HT-29 (cell line): ENCODE measurements around the gene VPS26B. TPM values are rescaled to one million over a fixed set of nuclear protein-coding genes. Genes with fewer than 3 reads are reported as not detected.
"Not testable (repeated sequence)": the region's sequence is repeated elsewhere in the genome, so short reads cannot be mapped to it uniquely, and the experiment has no call there.

Experiments
- DNase-seq: peaks from one replicate; pipeline ENCODE4 v3.0.0-alpha.2; 2015; ENCODE audit warnings: low spot score
- total RNA-seq: library from RNA; depleted of rRNA; stranded (reverse); fragments of >200 nt; shearing (Covaris generic); gene quantifications from 2 replicates; pipeline ENCODE4 v1.2.3, GENCODE V29; 2014; rRNA removed

VPS26B gene
- 39.2 and 45.1 TPM in 2 replicates for total RNA-seq

DNA sequence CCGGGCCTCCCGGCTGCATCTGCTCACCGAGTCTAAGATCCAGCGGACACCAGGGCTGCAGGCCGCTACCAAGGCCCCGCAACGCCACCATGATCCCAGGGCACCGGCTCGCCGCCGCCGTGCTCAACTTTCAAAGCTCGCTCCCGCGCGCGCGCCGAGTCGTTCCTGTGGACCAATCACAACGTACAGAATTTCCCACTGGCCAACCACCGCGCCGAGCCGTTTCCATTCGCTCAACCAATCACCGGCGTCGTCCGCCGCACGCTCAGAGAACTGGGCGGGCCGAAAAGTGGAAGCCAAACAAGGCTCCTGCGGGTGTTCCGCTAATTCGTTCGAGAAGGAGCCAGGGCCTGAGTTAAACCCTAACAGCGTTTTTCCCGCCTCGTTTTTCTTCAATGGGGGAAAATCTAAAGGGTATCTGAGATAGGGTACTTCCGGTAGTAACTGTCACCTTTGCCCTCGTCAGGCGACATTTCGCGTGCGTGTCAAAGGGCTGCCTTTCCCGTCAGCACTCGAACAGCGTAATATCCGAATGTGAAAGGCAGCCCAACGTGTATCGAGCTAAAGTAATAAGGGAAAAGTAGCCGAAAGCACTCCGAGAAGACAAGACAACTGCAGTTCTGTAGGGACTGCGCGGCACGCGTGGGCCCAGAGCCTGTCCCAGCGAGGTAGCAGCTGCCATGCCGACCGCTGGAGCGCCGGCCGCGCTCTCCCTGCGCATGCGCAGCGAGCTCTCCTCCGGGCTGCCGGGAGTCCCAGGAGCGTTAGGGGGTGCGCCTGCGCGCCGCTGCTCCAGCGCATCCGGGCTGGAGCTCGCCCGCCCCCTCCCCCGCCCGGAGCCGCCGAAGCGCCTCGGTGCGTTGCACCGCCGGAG is at the start of gene VPS26B, which contains the start of gene NCAPD3:
Gene VPS26B (plus strand): TSS at position 836 of the 874 bp plus-strand sequence. CDS start 452 bp downstream, outside the sequence.
Gene NCAPD3 (minus strand): TSS at position 132 of the 874 bp plus-strand sequence. CDS start 41 bp downstream, at position 91.
- peak; percentile 99 for DNase-seq

DNA sequence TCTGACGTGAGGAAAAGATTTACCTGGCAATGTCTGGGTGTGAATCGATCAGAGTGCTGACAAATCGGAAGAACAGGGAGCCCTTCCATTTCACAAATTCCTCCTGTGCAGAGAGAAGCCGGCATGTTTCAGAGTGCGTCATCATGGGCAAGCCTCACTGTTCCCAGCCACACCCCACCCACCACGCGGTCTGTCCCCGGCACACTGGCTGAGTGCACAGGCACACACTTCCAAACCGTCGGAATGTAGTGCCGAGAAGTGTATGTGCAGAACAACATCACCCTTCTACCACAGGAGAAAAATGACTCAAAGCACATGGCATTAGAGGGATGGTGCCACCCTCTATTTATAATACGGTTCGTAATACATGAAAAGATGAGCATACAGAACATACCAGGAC is 48.2 kb upstream of the VPS26B start:
- DNase-seq = no peak

DNA sequence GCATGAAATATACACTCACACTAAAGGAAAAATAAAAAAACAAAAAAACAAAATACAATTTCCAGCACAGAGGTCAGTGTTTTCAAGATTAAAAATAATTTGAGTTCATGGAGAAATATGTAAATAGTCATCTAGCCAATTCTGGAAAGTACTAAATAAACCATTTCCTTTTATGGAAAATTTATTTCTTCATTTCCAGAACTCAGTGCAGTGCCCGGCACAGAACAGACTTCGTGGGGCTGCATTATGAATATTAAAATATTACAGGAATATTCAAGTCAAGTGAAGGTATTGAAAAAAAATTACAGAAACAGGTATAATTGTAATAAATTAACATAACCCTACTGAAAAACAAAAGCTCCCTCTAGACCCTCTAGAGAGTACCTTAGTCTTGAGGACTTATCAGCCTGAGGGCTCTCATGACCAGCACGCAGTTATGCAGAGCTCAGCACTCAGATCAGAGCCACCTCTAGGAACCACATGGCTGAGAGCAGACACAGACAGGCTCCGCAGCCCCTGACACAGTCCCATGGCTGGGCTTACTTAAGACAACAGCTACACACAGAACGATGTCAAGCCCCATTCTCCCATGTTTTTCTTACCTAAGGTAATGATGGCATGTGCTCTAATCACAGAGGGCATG is 46.3 kb upstream of the VPS26B start:
- DNase-seq = no peak

- DNase-seq = no peak
Measured at GRCh38 chr11:134181707-134182106, 42.8 kb upstream of the VPS26B start.

GRCh38 chr11:134188092-134188491 is 36.4 kb upstream of the VPS26B start:
- not testable (repeated sequence) for DNase-seq

- DNase-seq = no peak
Measured at GRCh38 chr11:134196756-134197155, 27.7 kb upstream of the VPS26B start.

- DNase-seq = no peak
Measured at GRCh38 chr11:134199531-134199930, 24.9 kb upstream of the VPS26B start.

DNA sequence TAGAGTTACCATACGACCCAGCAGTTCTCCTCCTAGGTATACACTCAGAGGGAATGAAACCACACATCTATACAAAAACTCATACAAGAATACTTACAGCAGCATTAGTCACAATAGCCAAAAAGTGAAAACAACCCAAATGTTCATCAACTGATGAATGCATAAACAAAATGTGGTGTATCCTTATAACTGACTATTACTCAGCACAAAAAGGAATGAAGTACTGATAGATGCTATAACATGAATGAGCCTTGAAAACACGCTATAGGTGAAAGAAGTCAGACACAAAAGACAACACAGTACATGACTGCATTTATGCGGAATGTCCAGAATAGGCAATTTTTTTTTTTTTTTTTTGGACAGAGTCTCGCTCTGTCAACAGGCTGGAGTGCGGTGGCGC is 23.8 kb upstream of the VPS26B start:
- no peak for DNase-seq

DNA sequence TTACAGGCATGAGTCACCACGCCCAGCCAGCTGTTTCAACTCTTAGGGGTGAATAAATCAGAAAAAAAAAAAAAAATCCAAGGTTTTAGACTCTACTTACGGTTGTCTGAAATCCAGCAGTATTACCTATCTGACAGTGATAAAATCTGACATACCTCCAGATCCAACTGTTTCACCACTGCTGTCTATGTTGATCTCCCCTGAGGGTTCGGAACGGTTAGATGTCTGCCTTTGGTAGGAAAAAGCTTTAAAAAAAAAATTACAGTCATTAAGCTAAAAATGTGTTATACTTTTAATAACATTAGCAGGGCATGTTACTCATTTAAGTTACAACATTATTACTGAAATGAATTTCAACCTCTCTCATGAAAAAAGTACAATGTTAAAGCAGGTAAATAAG is 21.8 kb upstream of the VPS26B start:
- DNase-seq = no peak

GRCh38 chr11:134205729-134206128 is 18.7 kb upstream of the VPS26B start:
- no peak for DNase-seq

- DNase-seq = no peak
Measured at GRCh38 chr11:134206185-134206584, 18.3 kb upstream of the VPS26B start.

DNA sequence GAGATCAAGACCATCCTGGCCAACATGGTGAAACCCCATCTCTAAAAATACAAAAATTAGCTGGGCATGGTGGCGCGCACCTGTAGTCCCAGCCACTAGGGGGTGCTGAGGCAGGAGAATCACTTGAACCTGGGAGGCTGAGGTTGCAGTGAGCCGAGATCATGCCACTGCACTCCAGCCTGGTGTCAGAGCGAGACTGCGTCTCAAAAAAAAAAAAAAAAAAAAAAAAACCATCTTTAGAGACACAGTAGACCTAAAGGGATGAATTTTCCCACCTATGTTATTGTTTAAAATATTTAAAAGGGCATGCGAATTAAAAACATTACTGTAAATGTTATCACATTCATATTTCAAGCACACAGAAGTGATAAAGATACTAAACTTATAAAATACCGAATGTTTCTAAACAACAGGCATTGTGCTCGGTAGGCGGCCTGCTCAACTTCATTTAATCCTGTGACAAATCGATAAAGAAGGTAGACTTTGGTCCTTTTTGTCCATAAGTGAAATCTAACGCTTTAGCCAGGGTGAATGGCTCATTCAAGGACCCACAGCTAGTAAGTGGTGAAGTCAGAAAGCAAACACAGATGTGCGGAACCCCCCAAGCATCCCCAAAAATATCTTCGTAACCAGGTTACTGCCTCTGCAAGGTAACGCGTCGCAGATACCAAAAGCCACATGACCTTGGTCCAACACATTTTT is 16.8 kb upstream of the VPS26B start:
- DNase-seq = peak; percentile 39

DNA sequence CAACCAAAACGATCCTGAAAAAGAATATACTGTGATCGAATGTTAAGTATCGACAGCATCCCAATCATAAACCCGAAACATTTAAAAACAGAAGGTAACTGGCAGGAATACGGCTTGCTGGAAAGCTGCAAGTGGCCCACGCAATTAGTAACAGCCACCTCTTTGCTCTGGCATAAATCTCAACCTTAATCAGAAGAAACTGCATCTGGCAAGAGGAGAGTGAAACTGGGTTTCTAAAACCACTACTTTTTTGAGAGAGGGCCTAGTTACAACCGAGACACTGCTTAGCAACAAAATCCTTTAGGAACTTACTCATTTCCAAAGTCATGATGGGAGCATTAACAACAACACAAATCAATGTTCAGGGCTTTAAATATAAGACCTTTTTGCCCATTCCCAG is 8.6 kb upstream of the VPS26B start:
- no peak for DNase-seq

DNA sequence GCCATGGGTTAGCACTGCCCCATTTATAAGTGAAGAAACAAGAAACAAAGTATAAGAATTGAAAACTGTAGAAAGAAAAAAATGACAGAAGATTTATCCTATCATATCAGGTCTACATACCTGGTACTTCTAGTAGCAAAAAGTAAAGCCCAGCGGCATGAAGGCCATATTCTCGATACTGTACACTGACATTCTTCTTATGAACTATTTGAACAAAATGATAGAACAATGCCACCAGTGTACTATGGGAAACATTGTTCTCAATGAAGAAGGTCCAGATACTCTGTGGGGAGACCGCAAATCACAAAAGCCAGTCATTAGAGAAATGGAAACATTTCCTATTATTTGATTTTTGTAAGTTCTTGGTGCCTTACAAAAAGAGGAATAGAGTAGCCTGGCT is 7.7 kb upstream of the VPS26B start:
- no peak for DNase-seq

- peak; percentile 25 for DNase-seq
Measured at GRCh38 chr11:134223121-134223520, 1.4 kb upstream of the VPS26B start.

DNA sequence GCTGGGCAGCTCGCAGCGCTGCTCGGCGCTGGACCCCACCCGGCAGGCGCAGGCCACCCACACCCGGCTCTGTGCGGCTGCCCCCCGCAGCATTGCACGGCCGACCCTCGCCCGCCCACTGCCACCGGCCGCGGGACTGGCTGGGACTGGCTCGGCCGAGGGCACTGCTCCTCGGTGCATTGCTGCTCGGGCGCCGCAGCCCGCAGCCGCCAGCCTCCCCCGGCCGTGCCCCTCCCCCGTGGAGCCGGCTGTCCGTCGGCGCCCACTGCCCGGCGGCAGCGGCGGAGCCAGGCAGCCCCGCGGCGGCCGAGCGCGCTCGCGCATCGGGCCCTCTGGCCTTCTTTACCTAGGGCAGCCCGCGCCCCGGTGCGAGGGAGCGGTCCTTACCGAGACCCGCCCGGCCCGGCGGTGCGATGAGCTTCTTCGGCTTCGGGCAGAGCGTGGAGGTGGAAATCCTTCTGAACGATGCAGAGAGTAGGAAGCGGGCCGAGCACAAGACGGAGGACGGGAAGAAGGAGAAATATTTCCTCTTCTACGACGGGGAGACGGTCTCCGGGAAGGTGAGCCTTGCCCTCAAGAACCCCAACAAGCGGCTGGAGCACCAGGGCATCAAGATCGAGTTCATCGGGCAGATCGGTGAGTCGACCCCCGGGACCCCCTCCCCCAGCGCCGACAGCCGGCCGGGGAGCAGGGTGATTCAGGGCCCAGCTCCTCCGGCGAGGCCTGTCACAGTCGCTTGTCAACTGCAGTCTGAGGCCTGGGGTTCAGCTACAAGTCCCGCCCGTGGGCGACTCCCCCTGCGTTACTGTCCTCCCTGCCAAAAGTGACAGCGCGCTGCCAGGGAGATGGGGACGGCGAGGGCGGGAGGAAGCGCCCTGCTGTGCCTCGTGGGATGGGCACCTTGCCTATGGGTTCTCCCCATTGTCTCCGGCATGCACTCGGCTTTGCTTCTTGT is 516 bp downstream of the VPS26B start:
- peak; percentile 53 for DNase-seq

- DNase-seq = no peak
Measured at GRCh38 chr11:134226806-134227325, 2.4 kb downstream of the VPS26B start.

GRCh38 chr11:134228625-134229024 is 4.2 kb downstream of the VPS26B start:
- DNase-seq = no peak

DNA sequence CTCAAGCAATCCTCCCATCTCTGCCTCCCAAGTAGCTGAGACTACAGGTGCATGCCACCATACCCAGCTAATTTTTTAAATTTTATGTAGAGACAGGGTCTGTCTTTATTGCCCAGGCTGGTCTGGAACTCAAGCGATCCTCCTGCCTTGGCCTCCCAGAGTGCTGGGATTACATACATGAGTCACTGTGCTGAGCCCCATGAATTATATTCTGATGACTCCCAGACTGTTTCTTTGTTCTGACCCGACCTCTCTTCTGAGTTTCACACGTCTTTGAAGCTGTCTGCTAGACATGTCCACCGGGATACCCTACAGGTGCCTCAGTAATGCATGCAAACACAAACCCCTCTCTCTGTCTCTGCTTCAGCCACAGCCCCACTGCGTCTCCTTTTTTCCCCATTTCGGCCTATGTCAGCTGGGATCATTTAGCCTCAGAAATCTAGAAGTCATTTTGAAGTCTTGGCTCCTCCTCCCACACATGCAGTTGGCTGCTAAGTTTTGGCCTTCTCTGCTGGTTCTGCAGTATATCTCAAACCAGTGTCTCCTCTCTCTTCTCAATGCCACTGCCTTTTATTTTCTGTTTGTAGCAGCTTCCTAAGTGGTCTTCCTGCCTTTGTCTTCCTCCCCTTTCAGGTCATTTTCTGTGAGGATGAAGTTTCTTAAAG is 4.8 kb downstream of the VPS26B start:
- no peak for DNase-seq

DNA sequence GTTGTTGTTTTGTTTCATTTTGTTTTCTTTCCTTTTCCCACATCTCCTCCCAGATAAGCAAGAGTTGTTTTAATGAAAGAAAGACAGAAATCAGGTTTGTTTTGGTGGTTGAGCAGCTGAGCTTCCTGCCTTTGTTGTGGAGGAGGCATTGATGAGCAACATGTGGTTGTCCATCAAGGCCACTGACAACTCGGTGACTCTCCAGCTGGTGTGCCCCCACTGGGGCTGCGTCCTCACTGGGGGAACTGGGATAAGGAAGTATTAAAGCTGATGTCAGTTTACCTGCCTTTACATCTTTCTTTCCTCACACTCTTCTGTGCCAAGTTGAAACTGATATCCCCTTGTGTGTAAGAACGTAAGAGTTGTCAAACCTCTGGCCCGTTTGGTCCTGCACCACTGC is 5.9 kb downstream of the VPS26B start:
- DNase-seq = no peak
